HepG2 (cell line): Measurements from ENCODE around the gene CHEK2. TPM values are rescaled to one million over a fixed set of nuclear protein-coding genes. Genes with fewer than 3 reads are reported as not detected.
A peak's percentile ranks its signal among the peaks of the same experiment; 100 is the strongest.

ENCODE experiments used
- EP300 ChIP-seq, 3 experiments: sonication (generic) in 1 of 3; formaldehyde crosslinking in 1 of 3; IDR thresholded peaks; 2 replicates each; pipeline versions ENCODE4 v1.5.1 to v1.6.1; 2011 to 2020; ENCODE audit warnings: low read depth in 2 of 3, low read length in 2 of 3, borderline replicate concordance in 1 of 3, improper control_type of control experiment in 1 of 3, mild to moderate bottlenecking in 1 of 3, missing genetic modification reagents in 1 of 3, moderate library complexity in 1 of 3
- ISL2 ChIP-seq: sonication (generic); formaldehyde crosslinking; IDR thresholded peaks from 2 replicates; pipeline ENCODE4 v1.5.0; 2020; ENCODE audit warnings: missing genetic modification reagents
- KAT8 ChIP-seq: IDR thresholded peaks from 2 replicates; pipeline ENCODE4 v1.6.1; 2016; ENCODE audit warnings: missing genetic modification reagents, missing compliant biosample characterization
- KIAA2018 ChIP-seq: sonication (generic); formaldehyde crosslinking; IDR thresholded peaks from 2 replicates; pipeline ENCODE4 v1.5.0; 2020; ENCODE audit warnings: mild to moderate bottlenecking, missing genetic modification reagents, borderline replicate concordance
- MLLT10 ChIP-seq: sonication (generic); formaldehyde crosslinking; IDR thresholded peaks from 2 replicates; pipeline ENCODE4 v1.4.0; 2020; ENCODE audit warnings: missing genetic modification reagents
- MXI1 ChIP-seq: IDR thresholded peaks from 3 replicates; pipeline ENCODE4 v1.6.1; 2012; ENCODE audit warnings: low read depth, low read length, inconsistent platforms, borderline replicate concordance
- ZBTB39 ChIP-seq: sonication (generic); formaldehyde crosslinking; IDR thresholded peaks from 2 replicates; pipeline ENCODE4 v1.5.0; 2020; ENCODE audit warnings: missing genetic modification reagents
- ZNF121 ChIP-seq: sonication (generic); formaldehyde crosslinking; IDR thresholded peaks from 2 replicates; pipeline ENCODE4 v1.5.0; 2020; ENCODE audit warnings: mild to moderate bottlenecking, missing genetic modification reagents
- ZNF597 ChIP-seq: sonication (generic); formaldehyde crosslinking; IDR thresholded peaks from 2 replicates; pipeline ENCODE4 v1.5.0; 2020; ENCODE audit warnings: missing genetic modification reagents
- polyA plus RNA-seq, 8 experiments: library from polyadenylated mRNA; depleted of rRNA in 3 of 8; stranded (reverse) in 7 of 8; unstranded in 1 of 8; fragments of >200 nt; fragmentation: Illumina TruSeq in 4 of 8; extraction: Trizol in 4 of 8; gene quantifications; 2 replicates each; pipeline versions ENCODE4 v1.2.1 to v1.2.3, GENCODE V29; 2011 to 2016; ENCODE audit warnings: low read depth in 4 of 8, missing spikeins in 1 of 8, mixed read lengths in 1 of 8; ENCODE audit not compliant: insufficient read depth in 1 of 8
- total RNA-seq, 5 experiments: library from RNA; depleted of rRNA; stranded (reverse); fragments of >200 nt; fragmentation: Illumina TruSeq; extraction: Trizol; gene quantifications; 2 replicates each; pipeline ENCODE4 v1.2.3, GENCODE V29; 2016; ENCODE audit warnings: low read depth in 1 of 5

Gene CHEK2
- total and polyA plus RNA-seq, 2 of the 13 experiments (the other 11 are each of a cell fraction or from before 2014, with no cell fraction given): 27.0 to 40.5 TPM

GRCh38 chr22:28711820-28712777, 29.5 kb downstream of the CHEK2 start (continued):
- TF ChIP-seq KIAA2018 (CRISPR knock-in tag) (no peak), ZBTB39 (0 out of 2 replicates have a peak, but pooled peaks have one; percentile 57), ZNF121 (CRISPR knock-in tag) (no peak), ZNF597 (CRISPR knock-in tag) (no peak), KAT8 (CRISPR knock-in tag) (peak; percentile 31; the same call in 1 of the 2 replicates), MXI1 (0 out of 3 replicates have a peak, but pooled peaks have one; percentile 13), MLLT10 (CRISPR knock-in tag) (no peak), EP300 (IDR thresholded peaks at IDR 0.05; ENCODE audit: low read depth in 2 of 2, low read length in 2 of 2) (peak in 1 of 2 experiments; percentile 45; a peak in 3 of 4 replicates), EP300 (CRISPR knock-in tag; IDR thresholded peaks at IDR 0.05; ENCODE audit: borderline replicate concordance) (no peak), ISL2 (peak; percentile 50)
